Measurements from ENCODE around the gene MRC2. TPM values are rescaled to one million over a fixed set of nuclear protein-coding genes. Genes with fewer than 3 reads are reported as not detected.
"Not testable (repeated sequence)": the region's sequence is repeated elsewhere in the genome, so short reads cannot be mapped to it uniquely, and the experiment has no call there.

MRC2 gene
- total RNA-seq, 1 donor from 2014 or later: 150 TPM

DNA sequence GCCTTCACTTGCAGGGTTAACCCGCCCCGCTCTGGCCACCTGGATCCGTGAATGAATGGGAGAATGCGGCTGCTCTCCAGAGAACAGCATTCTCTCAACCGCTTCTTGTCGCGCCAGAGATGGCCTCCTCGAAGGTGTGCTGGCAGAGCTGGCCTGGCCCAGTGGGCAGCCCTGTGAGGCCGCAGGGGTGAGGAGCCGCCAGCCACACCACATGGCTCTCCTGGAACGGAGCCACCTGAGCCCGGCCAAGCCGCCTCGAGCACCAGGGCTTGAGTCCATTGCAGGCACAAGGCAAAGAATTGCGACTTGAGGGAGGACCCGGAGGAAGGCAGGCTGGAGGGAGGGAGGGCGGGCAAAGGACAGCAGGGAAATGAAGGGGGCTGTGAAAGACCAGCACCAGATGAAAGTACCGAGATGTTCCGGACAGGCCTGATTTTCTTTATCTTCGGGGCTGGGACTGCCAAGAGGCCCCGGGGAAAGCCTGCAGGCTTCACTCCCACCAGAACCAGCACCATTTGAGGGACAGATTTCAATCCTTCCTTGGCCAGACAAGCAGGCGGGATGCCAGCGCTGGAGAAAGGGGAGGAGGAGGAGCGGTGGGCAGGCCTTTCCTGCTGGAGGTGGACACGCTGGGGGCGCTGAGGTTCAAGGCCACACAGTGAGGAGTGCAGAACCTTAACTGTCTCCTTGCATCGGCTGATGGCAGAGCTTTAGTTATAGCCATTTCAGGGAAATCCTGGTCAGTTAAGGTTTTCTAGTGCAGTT is 69.4 kb downstream of the MRC2 start:
- DNase-seq (ENCODE audit: low read depth): no peak

DNA sequence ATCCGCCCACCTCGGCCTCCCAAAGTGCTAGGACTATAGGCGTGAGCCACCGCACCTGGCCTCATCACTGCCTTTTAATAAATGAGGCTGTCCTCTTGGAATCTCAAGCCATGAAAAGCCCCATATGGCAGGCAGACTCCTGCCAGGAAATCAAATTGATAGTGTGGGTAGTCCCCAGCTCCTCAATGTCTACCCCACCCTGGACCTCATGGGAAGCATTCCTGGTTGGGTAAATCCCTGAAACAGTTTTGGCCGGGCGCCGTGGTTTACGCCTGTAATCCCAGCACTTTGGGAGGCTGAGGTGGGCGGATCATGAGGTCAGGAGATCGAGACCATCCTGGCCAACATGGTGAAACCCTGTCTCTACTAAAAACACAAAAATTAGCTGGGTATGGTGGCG is 71.0 kb downstream of the MRC2 start:
- DNase-seq (ENCODE audit: low read depth): not testable (repeated sequence)

DNA sequence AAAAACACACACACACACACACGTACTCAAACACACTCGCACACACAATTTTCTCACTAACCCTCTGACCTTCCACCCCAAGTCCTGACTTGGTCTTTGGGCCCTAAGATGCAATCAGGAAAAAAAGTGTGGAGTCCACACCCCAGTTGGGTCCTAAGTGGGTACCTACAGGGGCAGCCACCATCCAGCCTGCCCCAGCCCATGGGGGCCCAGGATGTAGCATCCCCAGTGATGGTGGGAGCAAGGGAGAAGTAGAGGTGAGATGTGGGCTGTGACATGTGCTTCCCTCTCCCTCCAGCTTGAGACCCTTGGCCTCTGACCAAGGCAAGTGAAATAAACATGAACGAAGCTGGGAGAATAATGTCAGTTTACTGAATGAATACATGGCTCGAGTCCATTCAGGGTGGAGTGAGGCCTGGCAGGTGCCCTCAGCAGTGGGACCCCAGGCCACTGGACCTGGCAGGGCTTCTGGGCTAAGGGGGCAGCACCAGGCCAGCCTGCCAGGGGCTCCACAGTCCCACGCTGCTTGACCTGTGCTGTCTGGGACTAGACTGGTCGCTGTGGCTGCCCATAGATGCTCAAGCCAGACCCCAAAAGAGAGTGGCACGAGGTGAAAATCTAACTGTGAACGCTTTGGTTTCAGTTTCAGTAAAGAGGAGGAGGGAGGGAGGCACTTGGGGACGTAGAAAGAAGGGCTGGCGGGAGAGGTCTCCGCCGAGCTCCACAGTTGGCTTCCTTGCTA is 73.7 kb downstream of the MRC2 start:
- no peak for DNase-seq (ENCODE audit: low read depth)

DNA sequence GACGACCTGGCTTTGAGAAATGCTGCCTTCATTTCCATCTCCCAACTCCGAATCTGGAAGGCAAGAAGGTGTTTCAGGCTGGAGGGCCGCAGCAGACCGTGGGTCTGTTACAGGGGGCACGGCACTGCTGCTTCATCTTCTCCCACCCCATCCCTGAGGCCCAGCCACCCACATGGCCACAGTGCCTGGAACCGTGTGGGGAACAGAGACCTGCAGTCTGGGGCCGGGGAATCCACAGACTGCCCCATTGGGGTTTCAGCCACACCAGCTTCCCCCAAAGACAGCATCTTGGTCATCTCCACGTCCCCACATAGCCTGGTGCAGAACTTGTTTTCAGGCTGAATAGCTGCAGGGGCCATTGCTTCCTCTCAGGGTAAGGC is 74.2 kb downstream of the MRC2 start:
- no peak for DNase-seq (ENCODE audit: low read depth)

DNA sequence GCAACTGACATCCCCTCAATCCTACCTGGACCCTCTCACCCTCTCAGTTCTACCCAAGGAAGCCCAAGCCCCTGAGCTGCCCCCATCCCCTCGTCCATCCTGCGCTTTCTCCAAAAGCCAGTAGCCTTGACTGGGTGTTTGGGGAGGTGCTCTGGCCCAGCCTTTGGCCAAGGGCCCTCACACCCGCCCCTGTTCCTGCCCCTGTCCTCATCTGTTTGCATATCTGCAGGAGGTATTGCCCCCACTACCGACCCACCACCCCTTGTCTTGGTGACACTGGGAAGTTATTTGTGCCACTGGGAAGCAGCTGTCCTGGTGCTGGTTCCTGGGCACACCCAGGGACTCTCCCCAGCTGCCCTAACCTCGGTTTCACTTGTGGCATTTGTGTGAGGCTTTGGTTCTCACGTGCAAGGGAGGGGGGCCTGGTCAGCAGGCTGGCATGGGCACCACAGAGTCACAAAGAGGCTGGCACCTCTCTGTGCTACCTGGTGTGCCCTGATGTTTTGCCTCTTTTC is 75.3 kb downstream of the MRC2 start:
- no peak for DNase-seq (ENCODE audit: low read depth)

DNA sequence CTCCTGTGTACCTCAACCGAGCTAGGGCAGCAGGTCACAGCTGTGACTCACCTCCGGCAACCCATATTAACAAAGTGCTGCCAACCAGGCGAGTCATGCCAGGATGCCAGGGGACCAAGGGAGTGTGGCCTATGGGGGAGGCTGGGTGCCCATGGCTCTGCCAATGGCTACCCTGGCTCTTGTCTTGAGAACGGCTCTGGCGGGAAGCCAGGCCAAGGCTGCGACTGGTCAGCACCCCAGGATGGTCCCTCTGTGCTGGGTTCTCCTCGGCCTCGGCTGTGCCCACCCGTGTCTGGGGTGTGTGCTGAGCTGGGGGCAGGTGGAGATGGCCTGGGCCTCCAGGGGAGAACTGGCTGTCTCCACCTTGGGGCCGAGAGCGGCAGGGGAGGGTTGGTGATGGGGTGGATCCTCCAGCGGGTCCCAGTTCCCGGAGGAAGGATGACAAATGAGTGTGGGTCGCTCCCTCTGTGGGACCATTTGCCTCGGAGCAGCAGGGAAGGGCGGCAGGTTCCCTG is 75.8 kb downstream of the MRC2 start:
- peak; percentile 93 for DNase-seq (ENCODE audit: low read depth)

DNA sequence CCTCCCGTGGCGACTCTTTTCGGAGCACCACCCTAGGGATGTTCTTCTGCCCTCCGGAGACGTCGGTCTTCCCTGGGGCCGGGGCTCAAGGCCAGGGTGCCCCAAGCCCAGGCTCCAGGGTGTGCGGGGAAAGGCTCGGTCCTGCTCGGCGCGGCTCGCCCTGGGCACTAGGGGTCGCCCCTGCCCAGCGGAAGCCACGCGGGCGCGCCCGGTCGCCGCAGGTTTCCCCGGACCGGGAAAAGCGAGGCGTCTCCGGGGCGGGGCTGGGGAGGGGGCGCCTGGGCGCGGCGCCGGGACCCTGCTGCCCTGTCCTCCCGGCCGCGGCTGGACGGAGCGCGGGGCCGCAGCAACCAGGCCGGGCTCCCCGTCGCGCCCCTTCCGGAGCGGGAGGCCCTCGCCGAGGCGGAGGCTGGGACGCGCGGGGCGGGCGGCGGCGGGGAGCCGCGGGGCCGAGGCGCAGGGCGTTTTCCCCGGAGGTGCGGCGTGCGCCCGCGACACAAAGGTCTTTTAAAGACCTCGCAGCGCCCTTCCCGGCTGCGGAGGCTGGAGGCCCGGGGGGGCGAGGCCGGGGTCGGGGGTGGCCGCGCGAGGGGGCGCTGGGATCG is 76.4 kb downstream of the MRC2 start:
- DNase-seq (ENCODE audit: low read depth): no peak

DNA sequence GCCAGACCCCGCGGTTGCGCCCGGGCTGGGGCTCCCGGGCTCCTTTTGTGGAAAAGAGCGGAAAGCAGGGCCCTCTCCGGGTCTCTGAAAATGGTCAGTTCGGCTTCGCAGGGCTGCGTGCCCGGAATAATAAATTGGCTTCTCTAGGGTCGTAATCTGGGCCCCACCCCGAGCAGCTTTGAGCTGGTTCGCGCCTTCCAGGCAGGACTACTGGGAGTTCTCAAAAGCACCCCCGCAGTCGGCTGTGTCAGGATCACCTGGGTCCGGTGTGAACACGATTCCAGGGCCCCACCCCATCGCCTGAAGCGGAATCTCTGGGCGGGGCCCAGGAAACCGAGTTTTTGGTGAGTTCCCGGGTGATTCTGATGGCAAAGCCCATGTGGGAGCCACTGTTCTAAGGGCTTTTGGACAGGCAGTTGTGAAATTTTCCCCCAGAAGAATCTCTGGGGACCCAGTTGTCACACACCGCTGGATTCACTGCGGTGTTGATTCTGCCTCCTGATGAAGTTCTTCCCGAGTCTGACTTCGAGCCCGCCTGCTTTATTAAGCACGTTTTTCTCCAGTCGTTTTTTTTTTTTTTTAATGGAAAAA is 77.0 kb downstream of the MRC2 start:
- DNase-seq (ENCODE audit: low read depth): peak; percentile 68

DNA sequence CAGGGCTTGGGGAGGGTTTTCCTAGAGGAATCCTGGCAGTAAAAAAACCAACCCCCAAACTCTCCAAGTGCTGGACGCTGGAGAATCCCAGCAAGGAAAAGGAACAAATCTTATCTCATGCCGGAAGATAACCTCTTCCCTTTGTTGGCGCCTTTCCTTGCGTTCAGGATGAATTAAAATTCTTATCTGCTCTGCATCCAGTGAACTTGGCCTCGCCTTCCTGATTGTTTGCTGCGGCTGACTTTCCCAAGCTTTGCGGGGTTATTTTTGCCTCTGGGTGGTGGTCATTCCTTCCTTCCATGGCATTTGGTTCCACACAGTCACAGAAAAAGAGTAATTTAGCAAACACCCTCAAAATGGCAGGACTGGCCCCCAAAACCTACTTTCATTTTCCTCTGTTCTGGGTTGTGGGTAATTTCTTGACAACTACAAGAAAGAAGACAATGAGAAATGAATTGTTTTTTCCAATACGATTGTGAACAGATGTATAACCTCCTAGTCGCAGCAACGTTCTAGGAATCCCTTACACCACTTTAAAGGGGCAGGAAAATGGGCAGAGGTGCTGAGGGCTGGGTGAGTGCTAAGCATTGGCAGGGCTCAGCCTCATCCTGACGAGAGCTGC is 77.8 kb downstream of the MRC2 start:
- DNase-seq (ENCODE audit: low read depth): no peak

DNA sequence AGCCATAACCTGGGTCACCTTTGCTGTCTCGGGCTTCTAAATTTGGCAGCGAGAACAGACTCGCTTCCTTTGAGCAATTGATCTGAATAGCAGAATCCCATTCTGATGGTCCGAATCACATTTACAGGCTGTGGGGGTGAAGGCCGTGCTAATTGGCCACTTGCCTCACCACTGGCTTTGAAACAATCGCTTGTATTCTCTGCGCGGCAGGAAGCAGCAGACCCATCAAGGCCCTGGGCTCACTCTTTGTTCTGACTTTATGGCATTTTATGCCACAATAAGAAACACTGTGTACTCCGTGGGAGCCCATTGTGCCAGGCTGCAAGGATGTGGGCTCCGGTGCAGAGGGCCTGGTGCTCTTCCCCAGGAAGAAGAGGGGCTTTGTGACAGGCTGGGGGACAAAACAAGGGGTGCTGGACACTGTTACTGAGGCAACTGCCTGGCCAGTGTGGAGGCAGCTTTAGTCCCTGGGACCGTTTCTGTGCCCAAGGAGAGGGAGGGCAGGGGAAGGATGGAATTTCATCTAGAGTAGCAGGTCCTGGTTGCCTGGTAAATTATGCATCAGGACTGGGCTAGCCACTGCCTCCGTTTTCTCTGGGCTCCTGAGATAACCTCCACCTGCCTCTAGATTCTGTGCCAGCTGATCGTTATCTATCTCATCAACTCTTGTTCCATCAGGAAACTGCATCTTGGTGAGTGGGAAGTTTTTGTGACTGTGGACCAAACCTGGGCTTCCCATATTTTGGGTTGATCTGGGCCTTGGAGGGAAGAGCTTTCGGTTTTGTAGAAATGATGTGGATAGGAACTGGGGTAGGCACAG is 78.5 kb downstream of the MRC2 start:
- DNase-seq (ENCODE audit: low read depth): peak; percentile 23

DNA sequence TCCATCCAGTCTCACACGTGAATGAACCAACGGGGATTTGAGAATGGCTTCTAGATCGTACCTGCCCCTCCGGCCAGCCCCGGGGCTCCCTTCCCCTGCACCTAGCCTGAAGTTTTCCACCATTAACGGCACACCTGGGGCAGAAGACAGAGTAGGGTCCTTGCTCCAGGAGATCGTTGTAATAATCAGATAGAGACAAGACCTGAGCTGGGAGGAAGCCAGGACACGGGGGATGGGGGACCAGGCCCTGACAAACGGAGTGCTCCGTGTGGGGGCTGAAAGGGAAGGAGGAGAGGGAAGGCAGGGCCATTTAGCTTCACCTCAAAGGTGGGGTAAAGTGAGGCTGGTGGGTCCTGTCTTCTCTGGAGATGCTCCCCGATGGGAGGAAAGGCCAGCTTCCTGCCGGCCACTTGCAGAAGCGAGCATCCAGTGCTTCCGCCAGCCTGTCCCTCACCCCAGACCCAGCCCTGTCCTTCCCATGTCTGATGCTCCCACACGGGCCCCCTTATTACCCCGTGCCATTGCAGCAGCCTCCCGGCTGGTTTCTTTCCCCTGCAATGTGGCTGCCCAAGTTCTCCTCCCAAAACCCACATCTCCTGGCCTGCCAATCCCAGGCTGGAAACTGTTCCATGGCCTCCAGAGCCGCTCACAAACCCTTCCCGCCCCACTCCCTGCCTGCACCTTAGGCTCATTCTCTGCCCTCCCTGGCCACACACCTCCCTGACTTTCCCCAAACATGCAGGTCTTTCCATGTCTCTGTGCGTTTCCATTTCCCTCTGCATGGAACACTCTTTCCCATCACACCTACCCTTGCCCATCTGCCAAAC is 79.3 kb downstream of the MRC2 start:
- no peak for DNase-seq (ENCODE audit: low read depth)

DNA sequence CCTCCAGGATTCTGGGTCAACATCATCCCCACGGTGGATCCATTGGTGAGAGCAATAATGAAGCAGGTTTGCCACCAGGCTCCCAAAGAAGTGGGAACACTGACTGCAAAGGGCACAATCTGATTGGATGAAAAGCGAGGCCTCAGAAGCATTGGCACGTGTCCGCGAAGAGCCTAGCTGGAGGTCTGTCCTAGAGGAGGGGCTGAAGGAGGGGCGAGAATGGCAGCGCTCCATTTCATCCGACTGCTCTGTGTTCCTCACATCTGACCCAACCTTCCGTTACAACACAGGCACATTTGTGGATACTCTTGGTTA is 79.9 kb downstream of the MRC2 start:
- DNase-seq (ENCODE audit: low read depth): no peak

DNA sequence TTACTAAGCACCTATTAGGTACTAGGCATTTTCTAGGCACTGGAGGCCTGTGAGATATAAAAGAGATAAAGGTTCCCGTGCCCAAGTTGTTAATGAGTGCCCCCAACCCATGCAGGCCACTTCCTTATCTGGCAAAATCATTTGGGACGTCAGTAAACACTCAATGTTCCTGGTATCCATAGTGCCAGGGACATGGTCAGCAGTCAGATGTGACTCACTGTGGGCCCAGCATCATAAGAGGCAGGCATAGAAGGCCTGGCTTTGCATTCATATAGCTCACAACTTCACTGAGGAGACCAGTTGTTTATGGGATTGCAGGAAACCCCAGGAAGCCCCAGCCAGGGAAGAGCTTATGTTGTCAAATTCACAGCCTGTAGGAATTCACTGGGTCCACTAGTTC is 81.1 kb downstream of the MRC2 start:
- no peak for DNase-seq (ENCODE audit: low read depth)

DNA sequence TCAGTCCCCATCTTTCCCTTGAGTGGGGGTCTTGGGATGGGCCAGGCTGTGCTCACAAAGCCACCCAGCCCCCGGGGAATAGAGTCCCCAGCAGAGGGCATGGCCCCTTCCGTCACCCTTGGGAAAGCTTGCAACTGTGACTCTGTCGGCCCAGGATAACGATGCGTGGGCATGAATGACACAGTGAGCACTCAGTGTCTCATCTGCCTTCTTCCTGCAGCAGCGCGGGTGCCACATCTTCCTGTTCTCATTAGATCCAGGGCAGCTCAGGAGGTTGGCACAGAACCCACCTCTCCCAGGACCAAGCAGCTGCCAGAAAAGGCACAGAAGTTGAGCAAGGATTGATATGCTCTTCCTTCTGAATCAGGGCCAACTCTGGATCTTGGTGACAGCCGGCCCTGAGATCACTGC is 84.7 kb downstream of the MRC2 start:
- no peak for DNase-seq (ENCODE audit: low read depth)

DNA sequence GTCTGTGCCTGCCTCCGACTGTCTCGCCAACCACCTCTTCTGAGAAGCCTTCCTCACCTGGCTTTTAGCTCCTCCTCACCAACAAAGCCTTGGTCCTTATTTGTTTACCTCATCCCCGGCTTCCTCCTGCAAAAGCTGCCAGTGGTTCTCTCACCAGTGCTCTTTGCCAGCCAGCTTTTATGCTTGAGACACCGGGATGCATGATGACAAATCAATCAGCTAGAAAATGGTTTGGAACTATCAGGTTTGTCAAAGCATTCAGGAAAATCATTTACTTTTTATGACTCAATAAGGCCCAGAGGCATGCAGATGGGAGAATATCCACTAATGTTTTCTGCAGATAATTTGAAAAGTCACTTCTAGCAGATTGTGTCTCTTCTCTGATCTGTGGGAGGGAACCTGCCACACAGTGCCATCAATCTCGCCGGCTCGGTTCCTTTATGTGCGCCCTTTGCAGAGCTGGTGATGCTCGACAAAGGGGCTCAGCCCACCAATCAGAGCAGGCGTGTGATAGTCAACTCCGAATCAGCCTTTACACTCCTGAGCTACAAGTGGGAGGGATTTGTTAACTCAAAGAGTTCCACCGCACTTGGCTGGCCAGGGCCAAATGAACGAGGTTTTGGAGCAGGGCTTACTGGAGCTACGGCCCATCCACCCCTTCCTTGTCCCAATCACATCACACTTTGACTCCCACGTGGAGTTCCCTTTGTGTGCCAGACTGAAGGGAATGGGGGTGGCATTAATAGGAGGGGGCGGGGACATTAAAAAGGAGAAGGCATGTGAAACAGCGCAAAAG is 85.8 kb downstream of the MRC2 start:
- peak; percentile 52 for DNase-seq (ENCODE audit: low read depth)

DNA sequence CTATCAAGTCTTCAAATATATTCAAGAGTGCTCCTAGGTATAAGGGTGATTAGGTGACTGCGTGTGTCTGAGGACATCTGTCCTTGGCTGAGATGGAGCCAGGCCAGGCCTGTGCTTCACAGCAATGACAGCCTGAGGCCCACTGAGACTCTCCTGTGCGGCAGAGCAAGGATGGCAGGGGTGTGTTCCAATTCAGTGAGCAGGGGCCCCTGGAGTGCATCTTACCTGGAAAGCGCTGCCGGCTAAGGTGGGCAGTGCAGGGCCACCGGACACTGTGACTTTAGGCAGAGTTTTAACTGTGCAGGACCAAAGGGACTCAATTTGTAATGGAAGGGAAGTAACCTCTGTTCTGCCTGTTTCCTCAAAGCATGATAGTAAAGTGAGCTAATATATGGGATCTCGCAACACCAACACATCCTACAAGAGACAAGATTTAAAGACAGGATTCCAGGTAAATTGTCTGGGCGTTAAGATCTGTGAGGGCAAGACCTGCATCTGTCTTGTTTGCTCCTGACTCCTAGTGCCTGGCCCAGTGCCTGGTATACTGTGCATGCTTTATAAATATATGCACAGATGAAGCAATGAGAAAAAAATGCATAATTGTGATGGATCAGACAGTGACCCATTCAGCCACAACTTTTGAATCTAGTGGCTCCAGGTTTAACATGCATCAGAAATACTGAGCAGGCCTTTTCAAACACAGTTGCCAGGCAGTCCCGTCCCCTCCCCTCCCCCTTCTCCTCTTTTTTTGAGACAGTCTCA is 86.7 kb downstream of the MRC2 start:
- no peak for DNase-seq (ENCODE audit: low read depth)

DNA sequence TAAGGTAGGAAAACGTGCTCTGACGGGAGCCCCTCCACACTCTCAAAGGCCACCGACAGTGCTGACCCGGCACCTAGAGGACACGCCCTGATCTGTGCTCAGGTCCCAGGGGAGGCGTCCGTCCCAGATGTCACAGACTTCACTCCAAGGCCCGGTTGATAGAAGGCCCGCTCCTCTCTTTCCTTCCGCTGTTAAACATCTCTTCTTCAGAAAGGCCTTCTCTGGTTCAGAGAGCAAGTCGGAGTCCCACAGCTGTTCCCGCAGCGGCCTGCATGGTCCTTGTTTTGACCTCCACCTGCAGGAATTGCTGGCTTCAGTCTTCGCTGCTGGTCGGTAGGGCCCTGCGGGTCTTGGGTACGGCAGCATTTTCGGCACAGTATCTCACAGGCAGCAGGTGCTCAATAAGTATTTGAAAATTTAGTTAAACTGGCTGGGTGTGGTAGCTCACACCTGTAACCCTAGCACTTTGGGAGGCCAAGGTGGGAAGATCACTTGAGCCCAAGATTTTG is 88.5 kb downstream of the MRC2 start:
- DNase-seq (ENCODE audit: low read depth): no peak
